HG03095 (cell line): ENCODE data around the gene ADGRD2.

Experiments used
- ATAC-seq: cut with Tn5 transposase; IDR thresholded peaks from one replicate; pipeline ENCODE4 v1.9.1; 2021; ENCODE audit warnings: moderate library complexity; ENCODE audit not compliant: unreplicated experiment

The ADGRD2 gene

GRCh38 chr9:124506931-124507879 lies 57.0 kb downstream of the ADGRD2 start, which contains the start of gene NR5A1:
Gene NR5A1, minus strand, starts transcription at chr9:124507399. Its CDS starts 4,004 bp downstream, at chr9:124503395.
- no peak for ATAC-seq

GRCh38 chr9:124507880-124508423 lies 57.7 kb downstream of the ADGRD2 start:
- no peak for ATAC-seq

GRCh38 chr9:124510650-124511425 lies 60.6 kb downstream of the ADGRD2 start:
- no peak for ATAC-seq

- ATAC-seq = no peak
These were observed 61.2 kb downstream of the ADGRD2 start for GRCh38 chr9:124511426-124511840.

GRCh38 chr9:124511891-124512805 lies 61.9 kb downstream of the ADGRD2 start:
- ATAC-seq = no peak

GRCh38 chr9:124512806-124513204 lies 62.6 kb downstream of the ADGRD2 start:
- no peak for ATAC-seq

GRCh38 chr9:124513376-124513994 lies 63.2 kb downstream of the ADGRD2 start:
- no peak for ATAC-seq

- no peak for ATAC-seq
These were observed 63.9 kb downstream of the ADGRD2 start for GRCh38 chr9:124514125-124514524.

- ATAC-seq = no peak
These were observed 64.6 kb downstream of the ADGRD2 start for GRCh38 chr9:124514874-124515273.

GRCh38 chr9:124517600-124517999 lies 67.3 kb downstream of the ADGRD2 start:
- ATAC-seq = no peak

- ATAC-seq = no peak
These were observed 67.9 kb downstream of the ADGRD2 start for GRCh38 chr9:124518116-124518515.

- no peak for ATAC-seq
These were observed 70.0 kb downstream of the ADGRD2 start for GRCh38 chr9:124520206-124520596.

GRCh38 chr9:124521142-124521541 lies 70.9 kb downstream of the ADGRD2 start:
- no peak for ATAC-seq

- no peak for ATAC-seq
These were observed 72.2 kb downstream of the ADGRD2 start for GRCh38 chr9:124522121-124523098.

GRCh38 chr9:124526174-124526573 lies 75.9 kb downstream of the ADGRD2 start:
- no peak for ATAC-seq

- ATAC-seq = no peak
These were observed 77.5 kb downstream of the ADGRD2 start for GRCh38 chr9:124527781-124528180.
